Heart right ventricle (tissue), 16 donors: Measurements from ENCODE around the gene MMP24. TPM values are rescaled to one million over a fixed set of nuclear protein-coding genes. Genes with fewer than 3 reads are reported as not detected.

Source experiments
- ATAC-seq, 8 donors: fragments of 200-7000 bp; cut with Tn5 transposase; one replicate each; pipeline ENCODE4 v1.9.1; 2020; ENCODE audit warnings: mild to moderate bottlenecking in 8 of 8, moderate library complexity in 8 of 8, moderate number of reproducible peaks in 1 of 8
- DNase-seq, 2 donors: peaks; one replicate each; pipeline ENCODE4 v3.0.0-alpha.2; 2020
- H3K27ac ChIP-seq, 10 donors: fragments of 200-600 bp; sonication (generic) in 2 of 10; one replicate each; pipeline versions ENCODE4 v1.5.0 to v1.8.0; 2020 to 2022; ENCODE audit warnings: mild to moderate bottlenecking in 3 of 10
- H3K27me3 ChIP-seq, 7 donors: fragments of 200-600 bp; one replicate each; pipeline ENCODE4 v1.8.0; 2021 to 2022; ENCODE audit warnings: mild to moderate bottlenecking in 2 of 7
- H3K36me3 ChIP-seq, 9 donors: fragments of 200-600 bp; sonication (generic) in 1 of 9; one replicate each; pipeline versions ENCODE4 v1.5.0 to v1.8.0; 2020 to 2022; ENCODE audit warnings: mild to moderate bottlenecking in 2 of 9
- H3K4me1 ChIP-seq, 9 donors: fragments of 200-600 bp; sonication (generic) in 1 of 9; one replicate each; pipeline versions ENCODE4 v1.5.0 to v1.8.0; 2020 to 2022; ENCODE audit warnings: mild to moderate bottlenecking in 4 of 9
- H3K4me3 ChIP-seq, 10 donors: fragments of 200-600 bp; sonication (generic) in 2 of 10; one replicate each; pipeline versions ENCODE4 v1.5.0 to v1.8.0; 2020 to 2022; ENCODE audit warnings: mild to moderate bottlenecking in 7 of 10, moderate library complexity in 2 of 10
- H3K9me3 ChIP-seq, 11 donors: fragments of 200-600 bp in 10 of 11; sonication (generic) in 2 of 11; one replicate each; pipeline versions ENCODE4 v1.5.0 to v1.8.0; 2013 to 2022; ENCODE audit warnings: mild to moderate bottlenecking in 2 of 11, control low read depth in 1 of 11, moderate library complexity in 1 of 11
- CTCF ChIP-seq, 9 donors: fragments of 200-600 bp; sonication (generic) in 2 of 9; IDR thresholded peaks; one replicate each; pipeline versions ENCODE4 v1.5.0 to v1.8.0; 2021 to 2022; ENCODE audit warnings: antibody characterized with exemption in 9 of 9, mild to moderate bottlenecking in 5 of 9, moderate library complexity in 1 of 9
- WGBS, 2 donors: extraction: QIAGEN DNeasy Blood & Tissue Kit; methylation state at CpG; one replicate each; pipeline ENCODE4 v1.1.7; 2013; ENCODE audit warnings: inconsistent platforms in 1 of 2; 5-methylcytosine and 5-hydroxymethylcytosine counted together
- intact Hi-C, 10 donors: fragments of 100-400 bp; cut with DNase I; formaldehyde crosslinking; loops; one replicate each; pipeline versions ENCODE4 v1.11.1 to v1.14.2; 2022
- polyA plus RNA-seq, 2 donors: library from polyadenylated mRNA; stranded (reverse); fragments of 200-250 nt; gene quantifications; one replicate each; pipeline ENCODE4 v1.2.3, GENCODE V29; 2013
- total RNA-seq, 10 donors: library from RNA; stranded (reverse); fragmentation: NEBNext Ultra II Directional in 3 of 10; extraction: Animal tissue kit (Norgen Biotek cat#: 25700) in 3 of 10; gene quantifications; one replicate each; pipeline versions ENCODE4 v1.2.1 to v1.2.4, GENCODE V29; 2021 to 2023
- donor health status: Arrhythmogenic right ventricular cardiomyopathy.
- donor health status: ischemic (EF 13 %, LVEDD 7.1; RV severe dilation, severe dysfunction).
- donor health status: healthy with polysubstance abuse.
- donor health status: DM: no; HTN: yes; CAD: no.
- donor health status: DM: no; HTN: no; CAD: no.
- donor health status: ischemic (EF 25% LVEDD 6.9; RV normal size, moderate dysfunction).
- donor health status: ischemic (EF 25% LVEDD 5.7; RV mildly dilated, moderate dysfunction).
- donor health status: healthy.
- donor health status: DM: yes; HTN: yes; CAD: no.
- donor health status: Ischemic cardiomyopathy.
- donor health status: ischemic (EF 35%, LVEDD 5.7; RV mildly dilated, moderate dysfunction).
- donor health status: nonischemic (EF 11% LVEDD 7.7; RV severe dilation, severe dysfunction).
- donor health status: DM: yes; HTN: yes; CAD: no.
- donor health status: PGD.
- donor health status: ischemic (EF 29% LVEDD 5.4; RV normal size, mild dysfunction).
- donor health status: nonischemic (EF 23%, LVEDD 6.1; RV moderate dilation, normal function).

Gene MMP24
- total and polyA plus RNA-seq, 12 donors, result 0.09 to 1.2 (median 0.22) TPM; not detected in 1

- Histone ChIP-seq H3K27ac (no peak overlapping the region), H3K9me3 (no peaks in the 10 kb centered on the region), H3K27me3 (no peaks in the 10 kb centered on the region), H3K4me3 (no peak overlapping the region), H3K36me3 (peaks cover 0 to 76% (median 21%) of the 10 kb centered on the region in 9 donors), H3K4me1 (peaks cover 0 to 22% (median 9%) of the 10 kb centered on the region in 9 donors)
- intact Hi-C loops, result loop anchor here in 4 of 10 donors (5.0 to 10.0 kb wide), 5 partner anchors 120 to 432 kb away; partner anchors contain the start of genes EDEM2 (in 3 of the 4) and TRPC4AP (in 1 of the 4)
- no peak for TF ChIP-seq CTCF (IDR thresholded peaks at IDR 0.05)
- no peak for ATAC-seq
- no peak for DNase-seq
- WGBS, 2 donors, result 89 to 91% methylated on average over 16 of the region's 16 CpGs
Observed at GRCh38 chr20:35267092-35267491, 40.6 kb downstream of the MMP24 start.

- peaks cover 0 to 81% (median 21%) of the 10 kb centered on the region in 9 donors for H3K36me3 ChIP-seq
- peak; percentile 52 to 63 for DNase-seq
Observed at GRCh38 chr20:35269055-35269781, 42.7 kb downstream of the MMP24 start.

GRCh38 chr20:35270021-35270902, 43.8 kb downstream of the MMP24 start:
- DNase-seq, result no peak
- Histone ChIP-seq H3K27ac (no peak overlapping the region), H3K36me3 (peaks cover 0 to 87% (median 21%) of the 10 kb centered on the region in 9 donors), H3K4me1 (peaks cover 0 to 15% (median 0%) of the 10 kb centered on the region in 9 donors), H3K4me3 (no peak overlapping the region), H3K9me3 (no peaks in the 10 kb centered on the region), H3K27me3 (no peaks in the 10 kb centered on the region)
- no peak for TF ChIP-seq CTCF (IDR thresholded peaks at IDR 0.05)
- WGBS, 2 donors, result 87 to 89% methylated on average over 19 of the region's 19 CpGs
- intact Hi-C loops, result loop anchor here in 6 of 10 donors (10.0 kb wide), 4 partner anchors 125 to 445 kb away; partner anchors contain the start of genes EDEM2 (in 1 of the 6) and NCOA6 (in 1 of the 6)
- ATAC-seq, result no peak

More at GRCh38 chr20:35269055-35269781, 42.7 kb downstream of the MMP24 start:
- intact Hi-C loops, result loop anchor here in 4 of 10 donors (5.0 to 10.0 kb wide), 5 partner anchors 122 to 434 kb away; partner anchors contain the start of genes EDEM2 (in 3 of the 4) and TRPC4AP (in 1 of the 4)
- Histone ChIP-seq H3K9me3 (no peaks in the 10 kb centered on the region), H3K27ac (no peak overlapping the region), H3K27me3 (no peaks in the 10 kb centered on the region), H3K4me1 (peaks cover 0 to 16% (median under 1%) of the 10 kb centered on the region in 9 donors), H3K4me3 (no peak overlapping the region)
- ATAC-seq, result peak; percentile 43 to 76 (median 70)
- peak; percentile 43 to 78 (median 72) for TF ChIP-seq CTCF (IDR thresholded peaks at IDR 0.05)
- WGBS, 2 donors, result 59 to 60% methylated on average over 14 of the region's 14 CpGs
